AG09309 (cell line): ENCODE data around the gene CP.
A peak's percentile ranks its signal among the peaks of the same experiment; 100 is the strongest.
"Not testable (repeated sequence)": the region's sequence is repeated elsewhere in the genome, so short reads cannot be mapped to it uniquely, and the experiment has no call there.

ENCODE experiments used
- DNase-seq: peaks from one replicate; pipeline ENCODE4 v3.0.0-alpha.2; 2010; ENCODE audit warnings: low read depth
- H3K4me3 ChIP-seq: 2 replicates; pipeline ENCODE4 v1.5.1; 2011; ENCODE audit warnings: mild to moderate bottlenecking, low read depth, low read length, moderate library complexity; ENCODE audit not compliant: control insufficient read depth
- TF ChIP-seq, protein P1 (sequence below): IDR thresholded peaks from 2 replicates; pipeline ENCODE4 v1.5.1; 2011; ENCODE audit warnings: mild to moderate bottlenecking, low read depth, low read length, inconsistent platforms; ENCODE audit not compliant: insufficient read depth, control insufficient read depth; ENCODE audit errors: missing control alignments

CP gene

DNA sequence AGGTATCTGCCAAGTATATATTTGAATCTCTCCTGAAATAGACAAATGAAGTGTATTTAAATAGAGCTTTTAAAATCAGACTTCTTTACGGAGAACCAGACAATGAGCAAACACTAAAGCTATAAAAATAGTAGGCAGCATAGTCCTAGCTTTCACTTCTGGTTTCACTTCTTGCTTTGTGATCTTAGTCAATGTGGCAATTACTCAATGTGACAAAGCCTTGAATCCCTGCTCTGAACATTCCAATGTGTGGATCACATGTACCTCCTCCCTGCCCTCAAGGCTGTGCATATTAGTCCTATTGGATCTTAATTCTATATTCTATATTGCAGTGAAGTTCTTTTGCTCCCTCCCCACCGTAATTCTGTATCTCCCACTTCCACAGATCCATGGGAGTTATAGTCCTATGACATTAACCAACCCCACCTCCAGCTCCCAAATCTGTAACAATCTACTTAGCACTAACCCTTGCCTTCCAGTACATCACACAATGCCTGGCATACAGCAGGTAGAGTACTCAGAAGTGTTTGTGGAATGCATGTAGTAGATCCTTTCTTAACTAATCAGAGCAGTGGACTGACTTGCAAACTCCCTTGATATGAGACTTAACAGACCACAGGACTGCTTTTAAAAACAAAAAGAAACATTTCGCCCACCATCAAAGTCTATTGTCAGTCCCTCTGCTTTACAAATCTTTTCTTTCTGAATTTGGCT is 24.3 kb upstream of the CP start:
- peak; percentile 48 for DNase-seq
- TF ChIP-seq, protein P1, sequence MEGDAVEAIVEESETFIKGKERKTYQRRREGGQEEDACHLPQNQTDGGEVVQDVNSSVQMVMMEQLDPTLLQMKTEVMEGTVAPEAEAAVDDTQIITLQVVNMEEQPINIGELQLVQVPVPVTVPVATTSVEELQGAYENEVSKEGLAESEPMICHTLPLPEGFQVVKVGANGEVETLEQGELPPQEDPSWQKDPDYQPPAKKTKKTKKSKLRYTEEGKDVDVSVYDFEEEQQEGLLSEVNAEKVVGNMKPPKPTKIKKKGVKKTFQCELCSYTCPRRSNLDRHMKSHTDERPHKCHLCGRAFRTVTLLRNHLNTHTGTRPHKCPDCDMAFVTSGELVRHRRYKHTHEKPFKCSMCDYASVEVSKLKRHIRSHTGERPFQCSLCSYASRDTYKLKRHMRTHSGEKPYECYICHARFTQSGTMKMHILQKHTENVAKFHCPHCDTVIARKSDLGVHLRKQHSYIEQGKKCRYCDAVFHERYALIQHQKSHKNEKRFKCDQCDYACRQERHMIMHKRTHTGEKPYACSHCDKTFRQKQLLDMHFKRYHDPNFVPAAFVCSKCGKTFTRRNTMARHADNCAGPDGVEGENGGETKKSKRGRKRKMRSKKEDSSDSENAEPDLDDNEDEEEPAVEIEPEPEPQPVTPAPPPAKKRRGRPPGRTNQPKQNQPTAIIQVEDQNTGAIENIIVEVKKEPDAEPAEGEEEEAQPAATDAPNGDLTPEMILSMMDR, result no peak
- no peak overlapping the region for H3K4me3 ChIP-seq

DNA sequence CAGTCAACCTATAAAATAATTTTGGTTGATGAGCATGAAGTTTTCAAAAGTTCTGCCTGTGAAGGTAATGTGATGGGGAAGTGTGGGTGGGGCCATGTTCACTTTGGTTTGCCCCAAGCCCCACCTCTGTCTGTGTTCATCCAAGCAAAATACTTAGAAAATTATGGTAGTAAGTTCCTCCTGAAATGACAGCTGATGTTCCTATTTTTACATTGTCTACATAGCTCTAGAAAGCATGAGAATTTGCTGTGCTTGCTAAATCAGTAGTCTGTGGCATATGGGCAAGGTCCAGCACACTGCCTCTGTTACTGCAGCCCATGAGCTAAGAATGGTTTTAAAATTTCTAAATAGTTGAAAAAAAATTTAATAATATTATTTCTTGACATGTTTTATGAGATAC is 21.9 kb upstream of the CP start:
- TF ChIP-seq, protein P1, result no peak
- H3K4me3 ChIP-seq, result no peak overlapping the region
- DNase-seq, result no peak

DNA sequence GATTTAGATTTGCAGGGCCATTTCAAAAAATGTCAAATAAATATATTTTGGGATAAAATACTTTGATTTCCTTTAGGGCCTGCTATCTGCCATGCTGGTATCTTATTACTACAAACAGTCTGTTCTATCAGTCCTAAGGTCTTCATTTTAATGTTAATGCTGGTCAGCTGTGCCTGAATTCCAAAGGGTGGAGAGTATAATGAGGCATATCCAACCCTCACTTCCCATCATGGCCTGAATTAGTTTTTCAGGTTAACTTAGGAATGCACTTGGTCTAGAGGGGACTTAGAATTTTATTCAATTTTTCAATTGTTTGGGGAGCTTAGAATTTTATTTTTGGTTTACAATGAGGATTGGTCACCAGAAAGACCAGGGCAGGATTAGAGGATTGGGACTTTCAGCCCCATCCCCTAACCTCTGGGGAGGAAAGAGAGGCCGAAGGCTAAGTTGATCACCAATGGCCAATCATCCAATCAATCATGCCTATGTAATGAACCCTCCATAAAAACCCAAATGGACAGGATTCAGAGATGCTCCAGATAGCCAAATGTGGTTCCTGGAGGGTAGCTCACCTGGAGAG is 17.8 kb upstream of the CP start:
- H3K4me3 ChIP-seq, result no peak overlapping the region
- no peak for DNase-seq
- TF ChIP-seq, protein P1, result no peak

DNA sequence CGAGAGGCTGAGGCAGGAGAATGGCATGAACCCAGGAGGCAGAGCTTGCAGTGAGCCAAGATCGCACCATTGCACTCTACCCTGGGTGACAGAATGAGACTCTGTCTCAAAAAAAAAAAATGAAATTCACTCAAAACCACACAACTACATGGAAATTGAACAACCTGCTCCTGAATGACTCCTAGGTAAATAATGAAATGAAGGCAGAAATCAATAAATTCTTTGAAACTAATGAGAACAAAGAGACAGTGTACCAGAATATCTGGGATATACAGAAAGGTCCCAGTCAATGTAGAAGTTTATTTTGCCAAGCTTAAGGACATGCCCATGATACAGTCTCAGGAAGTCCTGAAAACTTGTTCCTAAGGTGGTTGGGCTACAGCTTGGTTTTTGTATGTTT is 16.6 kb upstream of the CP start:
- H3K4me3 ChIP-seq, DNase-seq: not testable (repeated sequence)

DNA sequence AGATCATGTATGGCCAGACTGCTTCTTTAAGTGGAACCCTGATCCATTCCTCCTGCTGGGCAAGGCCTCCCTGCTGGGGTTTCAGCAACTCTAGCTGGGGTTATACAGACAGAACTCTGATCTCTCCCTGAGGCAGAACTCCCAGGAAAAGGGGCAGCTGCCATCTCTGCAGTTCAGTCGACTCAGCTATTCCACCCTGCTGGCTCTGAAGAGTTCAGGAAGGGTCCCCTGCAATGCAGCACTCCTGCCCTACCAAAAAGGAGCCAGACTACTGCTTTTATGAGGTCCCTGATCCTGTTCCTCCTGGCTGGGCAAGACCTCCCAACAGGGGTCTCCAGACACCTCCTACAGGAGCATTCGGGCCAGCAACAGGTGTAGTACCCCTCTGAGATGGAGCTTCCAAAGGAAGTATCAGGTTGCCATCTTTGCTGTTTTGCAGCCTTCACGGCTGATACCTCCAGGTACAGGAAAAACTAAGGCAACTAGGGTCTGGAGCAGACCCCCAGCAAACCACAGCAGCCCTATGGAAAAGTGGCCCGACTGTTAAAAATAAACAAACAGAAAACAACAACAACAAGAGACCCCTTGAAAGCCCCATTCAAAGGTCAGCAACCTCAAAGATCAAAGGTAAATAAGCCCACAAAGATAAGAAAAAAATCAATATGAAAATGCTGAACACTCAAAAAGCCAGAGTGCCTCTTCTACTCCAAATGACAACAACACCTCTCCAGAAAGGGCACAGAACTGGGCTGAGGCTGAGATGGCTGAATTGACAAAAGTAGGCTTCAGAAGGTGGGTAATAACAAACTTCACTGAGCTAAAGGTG is 14.2 kb upstream of the CP start:
- TF ChIP-seq, protein P1, result no peak
- no peak for DNase-seq
- H3K4me3 ChIP-seq, result no peak overlapping the region

DNA sequence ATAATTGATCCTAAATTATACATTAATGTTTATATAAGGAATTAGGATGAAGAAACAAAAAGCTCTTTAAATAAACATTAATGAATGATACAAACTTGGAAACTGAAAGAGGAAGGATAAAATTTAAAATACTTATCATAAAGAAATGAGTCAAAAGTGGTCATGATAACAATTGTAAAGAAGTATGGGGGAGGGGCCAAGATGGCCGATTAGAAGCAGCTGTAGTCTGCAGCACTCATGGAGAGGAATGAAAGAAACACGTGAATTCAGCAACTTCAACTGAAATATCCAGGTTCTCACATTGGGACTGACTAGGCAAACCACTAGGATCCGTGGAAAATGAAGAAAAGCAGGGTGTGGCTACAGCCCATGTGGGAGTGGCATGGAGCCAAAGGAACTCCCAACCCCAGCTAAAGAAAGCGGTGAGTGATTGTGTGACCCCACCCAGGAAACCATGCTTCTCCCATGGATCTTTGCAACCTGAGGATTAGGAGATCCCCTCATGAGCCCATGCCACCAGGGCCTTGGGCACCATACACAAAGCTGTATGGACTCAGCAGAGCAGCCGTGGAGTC is 13.1 kb upstream of the CP start:
- no peak overlapping the region for H3K4me3 ChIP-seq
- TF ChIP-seq, protein P1, result no peak
- no peak for DNase-seq
